ENCODE measurements around the gene NCK2. TPM values are rescaled to one million over a fixed set of nuclear protein-coding genes. Genes with fewer than 3 reads are reported as not detected.

NCK2 gene
- total RNA-seq, 1 donor from 2014 or later = 82.9 TPM

DNA sequence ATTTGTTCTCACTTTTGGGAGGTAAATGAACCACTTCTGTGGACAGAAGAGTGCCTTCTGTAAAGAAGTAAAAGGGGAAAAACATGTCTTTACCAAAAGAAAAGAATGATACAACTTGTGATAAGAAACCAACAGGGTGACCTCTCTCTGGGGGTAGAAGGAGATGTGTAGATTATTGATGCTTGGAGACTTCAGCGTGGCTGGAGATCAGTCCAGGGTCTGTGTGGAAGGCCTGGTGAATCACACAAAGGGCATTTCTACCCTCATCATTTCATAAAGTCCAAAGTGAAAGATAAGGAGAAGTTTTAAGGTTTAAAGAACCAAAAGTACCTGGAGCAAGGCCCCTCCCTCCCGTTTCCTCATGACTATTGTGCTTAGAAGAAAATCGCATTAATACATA lies 142.5 kb downstream of the NCK2 start:
- no peak overlapping the region for H3K4me3 ChIP-seq (ENCODE audit: low read depth, low read length)
- TF ChIP-seq, protein P1, sequence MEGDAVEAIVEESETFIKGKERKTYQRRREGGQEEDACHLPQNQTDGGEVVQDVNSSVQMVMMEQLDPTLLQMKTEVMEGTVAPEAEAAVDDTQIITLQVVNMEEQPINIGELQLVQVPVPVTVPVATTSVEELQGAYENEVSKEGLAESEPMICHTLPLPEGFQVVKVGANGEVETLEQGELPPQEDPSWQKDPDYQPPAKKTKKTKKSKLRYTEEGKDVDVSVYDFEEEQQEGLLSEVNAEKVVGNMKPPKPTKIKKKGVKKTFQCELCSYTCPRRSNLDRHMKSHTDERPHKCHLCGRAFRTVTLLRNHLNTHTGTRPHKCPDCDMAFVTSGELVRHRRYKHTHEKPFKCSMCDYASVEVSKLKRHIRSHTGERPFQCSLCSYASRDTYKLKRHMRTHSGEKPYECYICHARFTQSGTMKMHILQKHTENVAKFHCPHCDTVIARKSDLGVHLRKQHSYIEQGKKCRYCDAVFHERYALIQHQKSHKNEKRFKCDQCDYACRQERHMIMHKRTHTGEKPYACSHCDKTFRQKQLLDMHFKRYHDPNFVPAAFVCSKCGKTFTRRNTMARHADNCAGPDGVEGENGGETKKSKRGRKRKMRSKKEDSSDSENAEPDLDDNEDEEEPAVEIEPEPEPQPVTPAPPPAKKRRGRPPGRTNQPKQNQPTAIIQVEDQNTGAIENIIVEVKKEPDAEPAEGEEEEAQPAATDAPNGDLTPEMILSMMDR (IDR thresholded peaks at IDR 0.05; ENCODE audit: insufficient read depth, low read length, poor library complexity, severe bottlenecking) = no peak
- H3K27me3 ChIP-seq (ENCODE audit: control insufficient read depth, insufficient read depth, low read length) = no peaks in the 10 kb centered on the region
- H3K36me3 ChIP-seq (ENCODE audit: control insufficient read depth, insufficient read depth, low read length) = no peaks in the 10 kb centered on the region
- DNase-seq (ENCODE audit: low read depth) = no peak

DNA sequence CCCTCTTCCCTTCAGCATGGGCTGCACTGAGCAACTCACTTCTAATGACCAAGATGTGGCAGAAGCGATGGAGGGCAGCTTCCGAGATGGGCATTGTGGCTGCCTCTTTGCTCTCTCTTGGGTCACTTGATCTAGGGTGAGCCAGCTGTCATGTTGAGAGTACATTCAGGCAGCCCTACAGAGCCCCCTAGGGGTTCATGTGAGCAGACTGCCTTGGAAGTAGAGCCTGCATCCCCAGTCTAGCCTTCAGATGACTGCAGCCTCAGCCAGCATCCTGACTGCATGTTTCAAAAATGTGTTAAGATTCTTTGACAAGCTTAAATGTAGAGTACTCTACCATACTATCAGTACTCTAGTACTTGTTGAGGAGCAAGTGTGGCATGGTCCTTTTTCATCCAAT lies 143.9 kb downstream of the NCK2 start:
- H3K36me3 ChIP-seq (ENCODE audit: control insufficient read depth, insufficient read depth, low read length) = no peaks in the 10 kb centered on the region
- TF ChIP-seq, protein P1 (IDR thresholded peaks at IDR 0.05; ENCODE audit: insufficient read depth, low read length, poor library complexity, severe bottlenecking) = peak; percentile 15
- DNase-seq (ENCODE audit: low read depth) = no peak
- no peak overlapping the region for H3K4me3 ChIP-seq (ENCODE audit: low read depth, low read length)
- H3K27me3 ChIP-seq (ENCODE audit: control insufficient read depth, insufficient read depth, low read length) = no peaks in the 10 kb centered on the region

DNA sequence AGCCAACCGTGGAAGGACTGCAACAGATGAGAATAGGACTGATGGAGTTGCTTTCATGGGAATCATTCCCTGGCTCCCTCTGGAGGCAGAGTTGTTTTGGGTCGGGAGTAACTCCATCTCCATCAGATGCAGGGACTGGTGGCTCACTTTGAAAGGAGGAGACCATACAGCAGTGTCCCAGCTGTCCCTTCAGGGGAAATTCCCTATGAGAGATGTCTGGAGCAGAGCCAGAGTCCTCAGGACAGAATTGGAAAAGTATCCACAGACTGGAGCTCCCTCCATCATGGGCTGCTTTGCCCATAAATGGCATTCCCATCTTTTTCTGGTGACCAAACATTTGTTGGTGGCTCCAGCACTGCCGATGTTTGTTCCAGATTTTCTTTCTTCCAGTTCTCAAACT lies 144.3 kb downstream of the NCK2 start:
- Histone ChIP-seq H3K27me3 (ENCODE audit: control insufficient read depth, insufficient read depth, low read length) (no peaks in the 10 kb centered on the region), H3K36me3 (ENCODE audit: control insufficient read depth, insufficient read depth, low read length) (no peaks in the 10 kb centered on the region), H3K4me3 (ENCODE audit: low read depth, low read length) (no peak overlapping the region)
- TF ChIP-seq, protein P1 (IDR thresholded peaks at IDR 0.05; ENCODE audit: insufficient read depth, low read length, poor library complexity, severe bottlenecking) = no peak
- no peak for DNase-seq (ENCODE audit: low read depth)

DNA sequence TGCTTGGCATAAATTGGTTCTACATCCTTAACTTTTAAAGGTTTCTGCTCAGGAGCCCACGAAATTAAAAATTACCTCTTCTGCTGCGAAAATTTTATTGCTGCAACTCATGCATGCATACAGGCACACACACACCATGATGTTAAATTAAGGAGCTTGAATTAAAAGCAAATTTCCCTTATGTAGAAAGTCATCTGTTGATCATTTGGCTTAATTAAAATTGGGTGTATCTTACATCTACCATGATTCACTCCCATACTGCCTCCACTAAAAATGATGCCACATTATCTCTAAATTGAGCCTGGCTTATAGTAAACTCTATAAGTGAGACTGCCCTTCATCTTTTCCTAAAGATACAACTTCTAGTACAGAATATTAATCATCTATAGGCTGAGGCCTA lies 145.4 kb downstream of the NCK2 start:
- no peaks in the 10 kb centered on the region for H3K27me3 ChIP-seq (ENCODE audit: control insufficient read depth, insufficient read depth, low read length)
- no peak for DNase-seq (ENCODE audit: low read depth)
- TF ChIP-seq, protein P1 (IDR thresholded peaks at IDR 0.05; ENCODE audit: insufficient read depth, low read length, poor library complexity, severe bottlenecking) = no peak
- H3K36me3 ChIP-seq (ENCODE audit: control insufficient read depth, insufficient read depth, low read length) = peaks cover 1% of the 10 kb centered on the region
- no peak overlapping the region for H3K4me3 ChIP-seq (ENCODE audit: low read depth, low read length)

DNA sequence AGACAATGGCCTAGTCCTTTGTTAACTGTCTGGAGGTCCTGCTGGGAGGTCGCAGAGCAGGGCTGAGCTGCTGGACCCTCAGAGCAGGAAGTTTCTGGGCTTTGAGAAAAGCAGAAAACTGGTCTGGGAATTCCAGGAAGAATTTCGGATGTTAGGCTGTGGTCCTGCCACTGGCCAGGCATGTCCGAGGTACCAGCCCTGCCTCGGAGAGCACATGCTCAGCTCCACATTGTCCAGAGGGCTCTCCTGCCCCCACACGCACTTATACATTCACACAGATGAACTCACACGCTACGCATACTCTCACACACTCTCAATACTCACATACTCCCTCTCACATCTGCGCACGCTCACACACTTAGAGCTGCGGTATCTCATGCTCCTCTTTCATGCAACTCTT lies 146.1 kb downstream of the NCK2 start:
- TF ChIP-seq, protein P1 (IDR thresholded peaks at IDR 0.05; ENCODE audit: insufficient read depth, low read length, poor library complexity, severe bottlenecking) = no peak
- DNase-seq (ENCODE audit: low read depth) = no peak
- Histone ChIP-seq H3K27me3 (ENCODE audit: control insufficient read depth, insufficient read depth, low read length) (no peaks in the 10 kb centered on the region), H3K4me3 (ENCODE audit: low read depth, low read length) (no peak overlapping the region), H3K36me3 (ENCODE audit: control insufficient read depth, insufficient read depth, low read length) (peaks cover 1% of the 10 kb centered on the region)
